Kidney (tissue), 11 donors: ENCODE data around the gene TP53TG3. TPM values are rescaled to one million over a fixed set of nuclear protein-coding genes. Genes with fewer than 3 reads are reported as not detected.
"Not testable (repeated sequence)": the region's sequence is repeated elsewhere in the genome, so short reads cannot be mapped to it uniquely, and the experiment has no call there.

Experiments
- DNase-seq, 5 donors: peaks; one replicate each; pipeline ENCODE4 v3.0.0-alpha.2; 2013 to 2020
- FAIRE-seq: peaks from 2 replicates; lab custom pipeline; 2012; peaks lifted over from hg19 to GRCh38; lab: Jason Lieb, UNC
- H3K27ac ChIP-seq, 2 donors: one replicate each; pipeline ENCODE4 v1.7.0; 2013; ENCODE audit warnings: low read depth in 2 of 2, low read length in 2 of 2, inconsistent platforms in 1 of 2
- H3K27me3 ChIP-seq: one replicate; pipeline ENCODE4 v1.7.1; 2013; ENCODE audit warnings: low read length, inconsistent platforms; ENCODE audit not compliant: control insufficient read depth, insufficient read depth
- H3K36me3 ChIP-seq, 3 donors: one replicate each; pipeline versions ENCODE4 v1.7.0 to v1.7.1; 2013; ENCODE audit warnings: low read length in 3 of 3, control low read depth in 1 of 3, inconsistent platforms in 1 of 3; ENCODE audit not compliant: insufficient read depth in 3 of 3, control insufficient read depth in 2 of 3
- H3K4me1 ChIP-seq, 3 donors: one replicate each; pipeline versions ENCODE4 v1.7.0 to v1.7.1; 2013; ENCODE audit warnings: low read length in 3 of 3, inconsistent platforms in 1 of 3, low read depth in 1 of 3; ENCODE audit not compliant: control insufficient read depth in 2 of 3, insufficient read depth in 2 of 3
- H3K4me3 ChIP-seq, 3 donors: one replicate each; pipeline versions ENCODE4 v1.7.0 to v1.8.1; 2013; ENCODE audit warnings: low read length in 3 of 3, control low read depth in 1 of 3, inconsistent platforms in 1 of 3
- H3K9ac ChIP-seq, 3 donors: one replicate each; pipeline versions ENCODE4 v1.7.0 to v1.7.1; 2013; ENCODE audit warnings: low read length in 3 of 3, control low read depth in 1 of 3, inconsistent platforms in 1 of 3
- H3K9me3 ChIP-seq, 3 donors: one replicate each; pipeline versions ENCODE4 v1.7.0 to v1.7.1; 2013; ENCODE audit warnings: low read length in 3 of 3, control low read depth in 1 of 3, inconsistent platforms in 1 of 3; ENCODE audit not compliant: control insufficient read depth in 2 of 3, insufficient read depth in 1 of 3
- intact Hi-C: fragments of 100-400 bp; cut with DNase I; formaldehyde crosslinking; loops from one replicate; pipeline ENCODE4 v1.11.1; 2022
- polyA plus RNA-seq: library from polyadenylated mRNA; stranded (reverse); fragments of 350-450 nt; fragmentation: Illumina TruSeq; extraction: RNeasy Lipid Tissue Mini Kit (QIAGEN cat#74804); gene quantifications from one replicate; pipeline ENCODE4 v1.2.3, GENCODE V29; 2014; ENCODE audit warnings: low read depth, low replicate concordance; ENCODE audit not compliant: insufficient read depth
- total RNA-seq: library from RNA; stranded (reverse); fragmentation: NEBNext Ultra II Directional; extraction: Animal tissue kit (Norgen Biotek cat#: 25700); gene quantifications from one replicate; pipeline ENCODE4 v1.2.1, GENCODE V29; 2021
- donor health status: control.
- donor health status: control.
- donor health status: DM: yes; HTN: yes; CAD: no.
- donor health status: Normal renal cell carcinoma (clear cell type).

The TP53TG3 gene
- total and polyA plus RNA-seq, 2 donors from 2014 or later, result not detected

- H3K27me3 ChIP-seq, H3K9me3 ChIP-seq, H3K4me1 ChIP-seq, H3K36me3 ChIP-seq, H3K4me3 ChIP-seq, H3K27ac ChIP-seq, H3K9ac ChIP-seq, intact Hi-C loops, FAIRE-seq: not testable (repeated sequence)
- DNase-seq, result peak in 1 of 5 donors; percentile 37
These were observed 43.9 kb downstream of the TP53TG3 start for GRCh38 chr16:32632096-32632495.
